Activated T-helper 1 cell treated with anti-CD3 and anti-CD28 coated beads, Interleukin-12 subunit alpha, Interleukin-12 subunit beta, Interleukin-2, Interleukin-4 antibody, amounts not matched to agents 30 ng/mL and 10 ng/mL and 1 ng/mL, durations not matched to agents 14 hours and 24 hours and 36 hours (primary cell): ENCODE results near the gene TNMD. TPM values are rescaled to one million over a fixed set of nuclear protein-coding genes. Genes with fewer than 3 reads are reported as not detected.

Source experiments
- DNase-seq: peaks from one replicate; pipeline ENCODE4 v3.0.0; 2021; ENCODE audit warnings: low spot score
- H3K27ac Mint-ChIP-seq: one replicate; pipeline ENCODE4 v1.8.0; 2021; ENCODE audit warnings: mild to moderate bottlenecking, mixed read lengths
- H3K27me3 Mint-ChIP-seq: one replicate; pipeline ENCODE4 v1.8.0; 2022; ENCODE audit warnings: mild to moderate bottlenecking, moderate library complexity, mixed read lengths; ENCODE audit not compliant: insufficient read depth
- H3K36me3 Mint-ChIP-seq: one replicate; pipeline ENCODE4 v1.8.0; 2021; ENCODE audit warnings: low read depth, mixed read lengths
- H3K4me1 Mint-ChIP-seq: one replicate; pipeline ENCODE4 v1.8.0; 2021; ENCODE audit warnings: low read depth, mixed read lengths
- H3K4me3 Mint-ChIP-seq: one replicate; pipeline ENCODE4 v1.8.0; 2021; ENCODE audit warnings: mild to moderate bottlenecking, moderate library complexity, mixed read lengths
- H3K9me3 Mint-ChIP-seq: one replicate; pipeline ENCODE4 v1.8.0; 2021; ENCODE audit warnings: mixed read lengths
- intact Hi-C: fragments of 100-400 bp; cut with micrococcal nuclease; formaldehyde crosslinking; loops from one replicate; pipeline ENCODE4 v1.15.1; 2024
- total RNA-seq: library from RNA; stranded (reverse); gene quantifications from 2 replicates; pipeline ENCODE4 v1.2.3, GENCODE V29; 2022

Gene TNMD
- total RNA-seq, 1 donor from 2014 or later: not detected

- no peak for DNase-seq
Measured at GRCh38 chrX:100648458-100649417, 64.0 kb downstream of the TNMD start.

More at GRCh38 chrX:100648458-100649417, 64.0 kb downstream of the TNMD start:
- intact Hi-C loops: no loop called here
- no peaks in the 10 kb centered on the region for H3K9me3 Mint-ChIP-seq
- H3K27ac Mint-ChIP-seq: no peak overlapping the region
- H3K4me1 Mint-ChIP-seq: no peaks in the 10 kb centered on the region
- H3K36me3 Mint-ChIP-seq: no peaks in the 10 kb centered on the region
- no peak overlapping the region for H3K4me3 Mint-ChIP-seq
- peaks cover 3% of the 10 kb centered on the region for H3K27me3 Mint-ChIP-seq

Other genes with a start within 250 kb of the TNMD start
- gene PCDH19, start 174.7 kb upstream of the TNMD start, total RNA-seq: 0.03 TPM in 1 of 2 replicates, not detected in the other
- gene TSPAN6, start 51.9 kb downstream of the TNMD start, total RNA-seq: not detected in 2 replicates
- not detected in 2 replicates for gene SRPX2, start 59.3 kb downstream of the TNMD start, total RNA-seq
- gene SYTL4, start 147.2 kb downstream of the TNMD start, total RNA-seq: not detected in 2 replicates
- 70.3 and 72.1 TPM in 2 replicates for gene CSTF2, start 235.5 kb downstream of the TNMD start, total RNA-seq